ENCODE data around the gene MUC5B.

The MUC5B gene

DNA sequence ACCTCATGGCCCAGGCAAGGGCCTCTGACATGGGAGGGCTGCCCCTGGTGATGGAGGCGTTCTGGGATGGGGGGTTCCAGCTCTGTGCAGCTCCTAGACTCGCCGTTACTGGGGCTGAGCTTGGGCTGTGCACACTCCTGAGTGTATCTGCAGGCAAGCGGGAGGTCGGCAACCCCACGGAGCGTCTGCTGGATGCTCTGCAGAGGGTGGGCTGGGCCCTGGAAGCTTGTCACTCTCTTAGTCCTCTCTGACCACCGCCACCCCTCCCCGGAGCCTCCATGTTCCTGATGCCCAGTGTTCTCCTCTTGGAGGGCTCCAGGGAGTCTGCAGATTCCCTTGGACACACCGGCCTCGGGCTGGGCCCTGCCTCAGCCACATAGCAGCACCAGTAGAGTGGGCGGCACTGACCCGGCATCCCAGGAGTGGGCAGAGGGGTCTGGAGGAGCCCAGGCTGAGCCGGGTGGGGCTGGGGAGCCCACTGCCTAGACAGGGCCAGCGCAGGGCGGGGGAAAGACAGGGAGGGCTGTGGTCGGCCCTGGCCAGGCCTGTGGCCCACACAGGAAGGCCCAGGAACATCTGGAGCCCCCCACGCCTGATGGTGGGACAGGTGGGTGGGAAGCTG is 20.6 kb upstream of the MUC5B start:
- Histone ChIP-seq H3K27me3 (ENCODE audit: control insufficient read depth, insufficient read depth, low read length) (no peaks in the 10 kb centered on the region), H2AFZ (no peak overlapping the region), H3K27ac (no peak overlapping the region), H3K4me2 (ENCODE audit: low read length) (no peak overlapping the region), H3K9me3 (ENCODE audit: control insufficient read depth, low read length) (no peaks in the 10 kb centered on the region), H3K9ac (no peak overlapping the region), H3K36me3 (ENCODE audit: control insufficient read depth, insufficient read depth, low read length) (no peaks in the 10 kb centered on the region), H3K4me1 (no peaks in the 10 kb centered on the region), H3K4me3 (ENCODE audit: low read depth, low read length) (no peak overlapping the region), H3K79me2 (no peaks in the 10 kb centered on the region)
- TF ChIP-seq, protein P1, sequence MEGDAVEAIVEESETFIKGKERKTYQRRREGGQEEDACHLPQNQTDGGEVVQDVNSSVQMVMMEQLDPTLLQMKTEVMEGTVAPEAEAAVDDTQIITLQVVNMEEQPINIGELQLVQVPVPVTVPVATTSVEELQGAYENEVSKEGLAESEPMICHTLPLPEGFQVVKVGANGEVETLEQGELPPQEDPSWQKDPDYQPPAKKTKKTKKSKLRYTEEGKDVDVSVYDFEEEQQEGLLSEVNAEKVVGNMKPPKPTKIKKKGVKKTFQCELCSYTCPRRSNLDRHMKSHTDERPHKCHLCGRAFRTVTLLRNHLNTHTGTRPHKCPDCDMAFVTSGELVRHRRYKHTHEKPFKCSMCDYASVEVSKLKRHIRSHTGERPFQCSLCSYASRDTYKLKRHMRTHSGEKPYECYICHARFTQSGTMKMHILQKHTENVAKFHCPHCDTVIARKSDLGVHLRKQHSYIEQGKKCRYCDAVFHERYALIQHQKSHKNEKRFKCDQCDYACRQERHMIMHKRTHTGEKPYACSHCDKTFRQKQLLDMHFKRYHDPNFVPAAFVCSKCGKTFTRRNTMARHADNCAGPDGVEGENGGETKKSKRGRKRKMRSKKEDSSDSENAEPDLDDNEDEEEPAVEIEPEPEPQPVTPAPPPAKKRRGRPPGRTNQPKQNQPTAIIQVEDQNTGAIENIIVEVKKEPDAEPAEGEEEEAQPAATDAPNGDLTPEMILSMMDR (IDR thresholded peaks at IDR 0.05): no peak

DNA sequence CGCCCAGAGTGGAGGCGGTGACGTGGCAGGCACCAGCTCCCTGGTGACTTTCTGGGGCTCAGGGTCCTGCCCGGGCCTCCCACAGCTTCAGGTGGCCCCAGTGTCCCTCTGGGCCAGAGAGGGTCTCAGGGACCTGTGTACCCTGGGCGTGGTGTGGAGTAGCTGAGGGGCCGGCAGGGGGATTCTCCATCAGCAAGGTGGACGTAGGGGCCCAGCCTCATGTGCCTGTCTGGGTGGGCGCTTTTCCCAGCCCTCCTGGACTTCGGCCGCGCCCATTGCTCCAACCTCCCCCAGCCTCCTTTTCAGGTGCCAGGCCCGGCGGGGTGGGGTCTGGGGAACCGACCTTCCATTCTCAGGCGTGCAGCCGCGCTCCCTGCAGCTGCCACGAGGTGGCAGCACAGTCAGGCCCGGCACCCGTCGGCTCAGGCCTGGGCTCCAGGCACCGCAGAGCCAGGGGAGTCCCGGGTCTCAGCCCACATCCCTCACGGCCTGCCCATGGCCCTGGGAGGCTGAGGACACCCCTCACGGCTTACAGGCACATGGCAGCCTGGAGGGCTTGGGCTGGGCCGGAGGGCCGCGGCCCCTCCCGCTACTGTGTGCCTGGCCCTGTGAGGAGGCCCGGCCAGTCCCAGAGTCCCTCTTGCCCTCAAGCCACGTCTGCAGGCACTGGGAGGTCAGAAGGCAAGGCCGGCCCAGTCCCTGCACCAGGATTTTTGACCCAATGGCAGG is 19.9 kb upstream of the MUC5B start:
- Histone ChIP-seq H3K27me3 (ENCODE audit: control insufficient read depth, insufficient read depth, low read length) (no peaks in the 10 kb centered on the region), H3K4me1 (no peaks in the 10 kb centered on the region), H3K79me2 (no peaks in the 10 kb centered on the region), H3K9me3 (ENCODE audit: control insufficient read depth, low read length) (no peaks in the 10 kb centered on the region), H3K4me3 (ENCODE audit: low read depth, low read length) (no peak overlapping the region), H3K27ac (no peak overlapping the region), H3K4me2 (ENCODE audit: low read length) (no peak overlapping the region), H2AFZ (no peak overlapping the region), H3K9ac (no peak overlapping the region), H3K36me3 (ENCODE audit: control insufficient read depth, insufficient read depth, low read length) (no peaks in the 10 kb centered on the region)
- TF ChIP-seq, protein P1 (IDR thresholded peaks at IDR 0.05): peak; percentile 77

DNA sequence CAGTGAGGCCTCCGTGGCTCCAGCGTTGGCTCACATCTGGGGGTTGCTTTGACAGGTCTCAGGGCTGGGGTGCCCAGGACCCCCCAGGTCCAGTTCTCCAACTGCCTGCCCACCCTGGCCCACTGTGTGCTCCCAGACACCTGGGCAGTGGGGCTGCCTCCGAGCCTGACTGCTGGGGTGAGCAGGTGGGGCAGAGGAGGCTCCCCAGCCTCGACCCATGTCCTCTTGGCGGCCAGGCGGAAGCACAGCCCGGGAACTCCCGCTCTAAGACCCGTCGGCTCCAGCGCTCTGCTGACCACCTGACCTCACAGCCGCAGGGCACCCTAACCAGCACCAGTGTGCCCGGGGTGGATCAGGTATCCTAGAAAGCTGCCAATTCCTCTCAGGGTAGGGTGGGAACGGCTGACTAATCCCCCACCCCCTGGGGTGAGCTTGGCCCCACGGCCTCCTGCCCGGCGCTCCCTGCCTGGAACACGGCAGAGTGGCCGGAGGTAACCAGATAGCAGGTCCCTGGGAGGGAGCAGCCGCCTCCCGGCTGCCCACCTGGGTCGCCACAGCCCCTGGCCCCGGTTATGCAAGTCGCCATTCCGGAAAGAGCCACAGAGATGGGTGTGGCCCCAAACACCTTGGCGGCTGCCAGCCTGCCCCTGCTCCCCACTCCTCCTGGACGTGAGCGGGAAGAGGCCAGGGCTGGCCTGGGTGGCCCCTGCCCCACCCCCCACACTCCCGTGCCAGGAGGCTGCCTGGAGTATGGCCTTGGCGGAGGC is 19.2 kb upstream of the MUC5B start:
- Histone ChIP-seq H3K9ac (no peak overlapping the region), H2AFZ (no peak overlapping the region), H3K79me2 (no peaks in the 10 kb centered on the region), H3K4me1 (no peaks in the 10 kb centered on the region), H3K4me2 (ENCODE audit: low read length) (no peak overlapping the region), H3K27me3 (ENCODE audit: control insufficient read depth, insufficient read depth, low read length) (no peaks in the 10 kb centered on the region), H3K27ac (no peak overlapping the region), H3K36me3 (ENCODE audit: control insufficient read depth, insufficient read depth, low read length) (no peaks in the 10 kb centered on the region), H3K4me3 (ENCODE audit: low read depth, low read length) (no peak overlapping the region), H3K9me3 (ENCODE audit: control insufficient read depth, low read length) (no peaks in the 10 kb centered on the region)
- TF ChIP-seq, protein P1 (IDR thresholded peaks at IDR 0.05): no peak

DNA sequence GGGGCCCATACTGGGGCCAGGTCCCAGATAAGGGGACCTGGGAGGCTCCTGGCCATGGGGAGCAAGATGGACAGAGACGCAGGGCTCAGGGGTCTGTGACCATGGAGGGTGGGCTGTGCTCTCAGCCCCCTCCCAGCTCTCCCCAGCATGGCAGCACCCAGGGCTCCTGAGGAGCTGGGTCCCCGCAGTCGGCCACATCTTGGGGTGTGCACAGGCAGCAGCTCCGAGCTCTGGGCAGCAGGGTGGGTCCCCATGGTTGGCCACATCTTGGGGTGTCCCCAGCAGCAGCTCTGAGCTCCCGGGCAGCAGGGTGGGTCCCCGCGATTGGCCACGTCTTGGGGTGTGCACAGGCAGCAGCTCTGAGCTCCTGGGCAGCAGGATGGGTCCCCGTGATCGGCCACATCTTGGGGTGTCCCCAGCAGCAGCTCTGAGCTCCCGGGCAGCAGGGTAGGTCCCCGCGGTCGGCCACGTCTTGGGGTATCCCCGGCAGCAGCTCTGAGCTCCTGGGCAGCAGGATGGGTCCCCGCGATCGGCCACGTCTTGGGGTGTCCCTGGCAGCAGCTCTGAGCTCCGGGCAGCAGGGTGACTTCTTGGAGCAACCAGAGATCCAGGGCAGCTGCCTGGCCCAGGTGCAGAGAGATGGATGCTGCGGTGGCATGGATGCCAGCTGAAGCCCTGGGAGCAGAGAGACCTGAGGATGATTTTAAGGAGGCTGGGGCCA is 18.3 kb upstream of the MUC5B start:
- no peak overlapping the region for H3K9ac ChIP-seq
- H3K27me3 ChIP-seq (ENCODE audit: control insufficient read depth, insufficient read depth, low read length): no peaks in the 10 kb centered on the region

More for the DNA sequence above, 18.3 kb upstream of the MUC5B start:
- Histone ChIP-seq H3K4me2 (ENCODE audit: low read length) (no peak overlapping the region), H3K79me2 (no peaks in the 10 kb centered on the region), H3K4me1 (no peaks in the 10 kb centered on the region), H3K27ac (no peak overlapping the region), H3K36me3 (ENCODE audit: control insufficient read depth, insufficient read depth, low read length) (no peaks in the 10 kb centered on the region), H3K9me3 (ENCODE audit: control insufficient read depth, low read length) (no peaks in the 10 kb centered on the region), H3K4me3 (ENCODE audit: low read depth, low read length) (no peak overlapping the region), H2AFZ (no peak overlapping the region)
- TF ChIP-seq, protein P1 (IDR thresholded peaks at IDR 0.05): no peak
